GM21529 (cell line): Measurements from ENCODE around the gene SAXO2.
"Not testable (repeated sequence)": the region's sequence is repeated elsewhere in the genome, so short reads cannot be mapped to it uniquely, and the experiment has no call there.

ENCODE experiments used
- ATAC-seq: cut with Tn5 transposase; IDR thresholded peaks from one replicate; pipeline ENCODE4 v1.9.1; 2021; ENCODE audit not compliant: unreplicated experiment

Gene SAXO2

GRCh38 chr15:82313446-82313845 is 50.8 kb downstream of the SAXO2 start:
- no peak for ATAC-seq

GRCh38 chr15:82313951-82314768 is 51.5 kb downstream of the SAXO2 start:
- not testable (repeated sequence) for ATAC-seq

- ATAC-seq = no peak
These were observed 52.3 kb downstream of the SAXO2 start for GRCh38 chr15:82314769-82315518.

GRCh38 chr15:82315519-82316246 is 53.1 kb downstream of the SAXO2 start:
- no peak for ATAC-seq

GRCh38 chr15:82316247-82317090 is 53.9 kb downstream of the SAXO2 start:
- not testable (repeated sequence) for ATAC-seq

GRCh38 chr15:82317091-82317489 is 54.5 kb downstream of the SAXO2 start:
- no peak for ATAC-seq

- ATAC-seq = not testable (repeated sequence)
These were observed 54.9 kb downstream of the SAXO2 start for GRCh38 chr15:82317516-82317915.

- ATAC-seq = not testable (repeated sequence)
These were observed 55.7 kb downstream of the SAXO2 start for GRCh38 chr15:82318281-82318680.

- not testable (repeated sequence) for ATAC-seq
These were observed 57.1 kb downstream of the SAXO2 start for GRCh38 chr15:82319522-82320278.

- ATAC-seq = not testable (repeated sequence)
These were observed 58.2 kb downstream of the SAXO2 start for GRCh38 chr15:82320861-82321260.

- ATAC-seq = not testable (repeated sequence)
These were observed 59.9 kb downstream of the SAXO2 start for GRCh38 chr15:82322488-82322887.

GRCh38 chr15:82324831-82325230 is 62.2 kb downstream of the SAXO2 start:
- ATAC-seq = not testable (repeated sequence)

- not testable (repeated sequence) for ATAC-seq
These were observed 63.0 kb downstream of the SAXO2 start for GRCh38 chr15:82325646-82326045.

- ATAC-seq = not testable (repeated sequence)
These were observed 64.3 kb downstream of the SAXO2 start for GRCh38 chr15:82326896-82327295.

GRCh38 chr15:82327372-82327771 is 64.8 kb downstream of the SAXO2 start:
- not testable (repeated sequence) for ATAC-seq

- ATAC-seq = not testable (repeated sequence)
These were observed 66.4 kb downstream of the SAXO2 start for GRCh38 chr15:82329039-82329438.

- not testable (repeated sequence) for ATAC-seq
These were observed 68.3 kb downstream of the SAXO2 start for GRCh38 chr15:82330921-82331320.

- not testable (repeated sequence) for ATAC-seq
These were observed 69.1 kb downstream of the SAXO2 start for GRCh38 chr15:82331576-82332304.
